ACC112 (cell line): ENCODE data around the gene SRPRB.

ENCODE experiments used
- H2AFZ ChIP-seq: fragments of 200-600 bp; sonication (generic); one replicate; pipeline ENCODE4 v1.6.0; 2017; ENCODE audit warnings: antibody characterized with exemption, low read length; ENCODE audit not compliant: unreplicated experiment
- H3K27ac ChIP-seq: fragments of 200-600 bp; sonication (generic); 2 replicates; pipeline ENCODE4 v1.5.1; 2014; ENCODE audit warnings: low read depth, mild to moderate bottlenecking, antibody characterized with exemption, low read length, moderate library complexity
- H3K27me3 ChIP-seq: fragments of 200-600 bp; sonication (generic); 2 replicates; pipeline ENCODE4 v1.6.1; 2014; ENCODE audit warnings: mild to moderate bottlenecking, antibody characterized with exemption, low read length, moderate library complexity, mixed read lengths; ENCODE audit not compliant: insufficient read depth
- H3K36me3 ChIP-seq: fragments of 200-600 bp; sonication (generic); 2 replicates; pipeline ENCODE4 v1.6.1; 2016; ENCODE audit warnings: mild to moderate bottlenecking, antibody characterized with exemption, low read length, moderate library complexity, mixed read lengths; ENCODE audit not compliant: insufficient read depth
- H3K4me1 ChIP-seq: fragments of 200-600 bp; sonication (generic); one replicate; pipeline ENCODE4 v1.6.1; 2016; ENCODE audit warnings: low read length, mixed read lengths; ENCODE audit not compliant: insufficient read depth, unreplicated experiment, control insufficient read depth
- H3K4me3 ChIP-seq: fragments of 200-600 bp; sonication (generic); 2 replicates; pipeline ENCODE4 v1.5.1; 2014; ENCODE audit warnings: mild to moderate bottlenecking, low read depth, low read length
- H3K79me2 ChIP-seq: fragments of 200-600 bp; sonication (generic); one replicate; pipeline ENCODE4 v1.6.0; 2016; ENCODE audit warnings: low read length; ENCODE audit not compliant: control insufficient read depth, unreplicated experiment, insufficient read depth

SRPRB gene

DNA sequence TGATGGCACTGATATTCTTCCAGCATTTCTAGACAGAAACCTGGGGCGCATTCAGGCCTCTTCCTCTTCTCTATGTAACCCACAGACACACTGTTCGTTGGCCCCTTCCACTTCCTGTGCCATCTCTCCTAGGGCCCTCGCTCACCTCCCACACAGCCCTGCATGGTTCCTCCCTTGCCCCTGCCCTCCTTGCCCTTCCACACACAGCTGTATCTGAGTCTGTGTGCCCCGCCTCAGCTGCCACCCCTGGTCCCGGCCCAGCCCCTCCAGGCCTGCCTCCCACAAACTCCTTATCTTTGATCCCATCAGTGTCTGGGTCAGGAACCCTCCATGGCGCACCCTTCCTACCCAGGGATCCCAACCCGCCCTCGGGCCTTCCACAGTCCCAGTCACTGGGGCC is 52.2 kb downstream of the SRPRB start:
- Histone ChIP-seq H2AFZ (no peak overlapping the region), H3K79me2 (no peaks in the 10 kb centered on the region), H3K36me3 (no peaks in the 10 kb centered on the region), H3K27ac (no peak overlapping the region), H3K4me1 (no peaks in the 10 kb centered on the region), H3K4me3 (no peak overlapping the region), H3K27me3 (no peaks in the 10 kb centered on the region)

DNA sequence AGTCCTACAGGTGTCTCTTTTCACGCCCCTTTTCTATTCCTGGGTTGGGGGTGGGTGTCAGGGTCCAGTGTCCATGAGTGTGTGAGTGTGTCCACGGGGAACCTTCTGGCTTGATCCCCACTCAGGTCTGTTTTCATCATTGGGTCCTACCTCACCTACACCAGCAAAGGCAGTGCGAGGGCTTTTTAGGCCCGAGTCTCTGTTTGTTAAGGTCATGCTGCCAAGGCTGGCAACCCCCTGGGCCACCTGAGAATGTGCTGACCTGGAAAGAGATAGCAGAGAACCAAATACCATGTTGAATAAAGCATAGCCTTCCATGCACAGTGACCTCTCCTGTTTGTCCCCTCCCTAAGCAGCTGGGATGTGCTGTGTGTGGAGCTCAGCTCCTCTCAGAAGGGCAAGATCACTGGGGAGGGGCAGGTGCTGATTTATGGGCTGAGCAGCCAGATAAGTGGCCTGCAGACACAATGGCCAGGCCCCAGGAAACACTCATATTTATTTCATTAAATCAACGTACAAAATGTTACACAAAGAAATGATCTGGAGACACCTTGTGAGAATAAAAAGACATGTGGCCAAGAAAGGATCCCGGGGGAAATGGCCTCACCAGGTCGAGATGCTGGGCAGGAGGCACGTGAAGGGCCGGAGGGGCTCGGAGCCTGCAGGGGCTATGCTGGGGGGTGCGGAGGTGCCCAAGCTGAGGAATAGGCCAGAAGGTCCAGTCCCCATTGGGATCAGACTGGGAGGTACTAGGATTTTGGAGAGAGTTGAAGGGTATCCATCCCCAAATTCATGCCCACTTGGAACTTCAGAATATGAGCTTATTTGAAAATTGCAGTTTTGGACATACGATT is 54.0 kb downstream of the SRPRB start:
- Histone ChIP-seq H3K79me2 (no peaks in the 10 kb centered on the region), H3K27me3 (no peaks in the 10 kb centered on the region), H3K4me1 (no peaks in the 10 kb centered on the region), H3K4me3 (no peak overlapping the region), H2AFZ (no peak overlapping the region), H3K36me3 (no peaks in the 10 kb centered on the region), H3K27ac (no peak overlapping the region)

DNA sequence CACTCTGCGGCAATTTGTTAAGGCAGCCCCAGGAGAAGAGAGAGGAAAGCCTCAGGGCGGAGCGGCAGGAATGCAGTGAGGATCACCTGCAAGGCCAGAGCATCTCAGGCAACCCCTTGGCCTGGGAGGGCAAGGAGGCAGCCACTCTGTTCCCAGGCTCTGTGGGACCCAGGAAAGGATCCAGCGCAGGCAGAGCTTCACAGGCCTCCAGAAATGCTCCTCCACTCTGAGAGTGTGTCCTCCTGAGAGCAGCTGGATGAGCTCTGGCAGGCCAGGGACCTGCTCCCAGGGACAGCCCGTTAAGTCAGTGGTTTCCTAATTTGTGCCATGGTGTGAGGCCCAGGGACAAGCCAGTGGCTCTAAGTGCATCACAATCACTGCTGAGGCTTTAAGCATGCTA is 54.9 kb downstream of the SRPRB start:
- Histone ChIP-seq H3K27me3 (no peaks in the 10 kb centered on the region), H3K4me1 (no peaks in the 10 kb centered on the region), H2AFZ (no peak overlapping the region), H3K27ac (no peak overlapping the region), H3K79me2 (no peaks in the 10 kb centered on the region), H3K36me3 (no peaks in the 10 kb centered on the region), H3K4me3 (no peak overlapping the region)

DNA sequence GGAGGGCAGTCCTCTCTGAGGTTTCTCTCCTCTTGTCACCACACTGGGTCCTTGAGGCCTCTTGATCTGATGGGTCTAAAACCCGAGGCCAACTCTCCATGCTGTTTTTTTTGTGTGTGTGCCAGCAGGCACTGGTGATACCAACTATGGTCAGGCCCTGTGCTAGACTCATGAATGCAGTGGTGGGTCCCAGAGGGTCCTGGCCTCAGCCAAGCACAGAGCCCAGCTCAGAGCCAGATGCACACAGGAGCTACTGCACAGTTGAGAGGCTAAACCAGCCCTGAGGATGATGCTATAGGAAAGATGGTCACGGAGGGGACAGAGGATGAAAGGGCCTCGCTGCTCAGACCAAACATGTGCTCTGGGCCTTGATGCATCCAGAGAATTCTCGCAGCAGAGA is 56.5 kb downstream of the SRPRB start:
- Histone ChIP-seq H3K27ac (no peak overlapping the region), H3K27me3 (no peaks in the 10 kb centered on the region), H3K36me3 (no peaks in the 10 kb centered on the region), H3K4me1 (no peaks in the 10 kb centered on the region), H3K4me3 (no peak overlapping the region), H2AFZ (no peak overlapping the region), H3K79me2 (no peaks in the 10 kb centered on the region)

DNA sequence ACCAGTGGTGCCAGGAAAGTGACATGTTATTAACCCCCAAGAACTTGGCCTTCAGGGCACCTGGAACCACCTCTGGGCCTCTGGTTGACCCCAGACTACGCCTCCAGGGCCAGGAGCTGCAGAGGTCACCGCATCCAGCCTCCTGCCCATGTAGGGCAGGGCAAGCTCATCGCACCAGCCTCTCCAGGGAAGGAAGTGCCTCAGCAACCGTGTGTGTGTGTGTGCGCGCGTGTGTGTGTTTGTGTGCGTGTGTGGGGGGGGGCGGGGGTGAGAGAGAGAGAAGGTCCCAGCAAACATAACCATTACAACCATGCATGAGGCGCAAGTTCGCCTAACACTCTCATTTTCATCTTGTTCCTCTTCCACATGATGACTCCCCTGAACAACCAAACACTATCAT is 58.3 kb downstream of the SRPRB start:
- H3K27ac ChIP-seq, result no peak overlapping the region
- no peaks in the 10 kb centered on the region for H3K4me1 ChIP-seq
- no peaks in the 10 kb centered on the region for H3K79me2 ChIP-seq
- H2AFZ ChIP-seq, result no peak overlapping the region
- no peaks in the 10 kb centered on the region for H3K27me3 ChIP-seq
- no peaks in the 10 kb centered on the region for H3K36me3 ChIP-seq
- no peak overlapping the region for H3K4me3 ChIP-seq

DNA sequence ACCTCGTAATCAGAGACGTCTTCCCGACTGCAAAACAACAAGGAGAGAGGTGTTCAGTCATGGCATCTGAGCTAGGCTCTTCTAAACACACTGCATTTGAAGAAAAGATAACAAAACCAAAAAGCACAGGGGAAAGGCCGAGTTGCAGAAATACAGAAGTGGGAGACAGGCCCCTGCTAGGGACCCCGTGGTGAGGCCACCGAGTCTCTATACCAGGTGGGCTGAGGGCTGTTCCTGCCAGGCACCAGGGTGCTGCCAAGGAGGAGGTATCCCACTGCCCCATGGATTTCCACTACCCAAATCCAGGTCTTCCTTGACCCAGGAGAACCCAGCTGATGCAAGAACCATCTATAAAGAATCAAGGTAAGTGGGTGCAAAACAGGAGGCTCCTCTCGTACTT is 59.0 kb downstream of the SRPRB start:
- Histone ChIP-seq H3K36me3 (no peaks in the 10 kb centered on the region), H3K4me1 (no peaks in the 10 kb centered on the region), H3K27me3 (no peaks in the 10 kb centered on the region), H3K27ac (no peak overlapping the region), H2AFZ (no peak overlapping the region), H3K79me2 (no peaks in the 10 kb centered on the region), H3K4me3 (no peak overlapping the region)

DNA sequence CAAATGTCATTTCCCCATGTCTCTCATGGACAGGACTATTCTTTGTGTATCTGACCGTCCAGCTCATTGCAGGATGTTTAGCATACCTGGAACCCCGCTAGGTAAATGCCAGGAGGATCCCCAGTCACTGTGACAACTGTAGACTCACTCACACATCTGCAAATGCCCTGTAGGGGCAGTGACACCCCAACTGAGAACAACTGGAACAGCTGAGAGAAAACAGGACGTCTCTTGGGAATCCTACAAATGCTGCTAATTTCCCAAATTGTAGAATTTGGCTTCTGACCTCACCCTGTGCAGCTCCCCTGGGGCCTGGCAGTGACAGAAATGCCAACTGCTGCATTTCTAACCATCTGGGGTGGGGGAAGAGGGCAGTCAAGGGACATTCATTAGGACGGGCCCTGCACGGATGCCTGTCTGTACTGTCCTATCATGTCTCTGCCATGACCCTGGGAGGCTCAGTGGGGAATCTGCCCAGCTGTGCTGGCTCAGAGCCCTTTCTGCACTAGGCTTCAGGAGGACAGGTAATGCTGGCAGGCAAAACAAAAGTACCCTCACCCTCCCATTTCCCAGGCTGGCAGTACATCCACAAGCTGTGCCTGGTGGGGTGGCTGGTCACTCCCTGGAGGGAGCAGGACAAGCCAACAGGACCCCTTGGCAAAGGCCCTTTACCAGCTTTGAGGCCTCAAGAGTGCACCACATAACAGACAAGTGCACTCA is 59.7 kb downstream of the SRPRB start:
- H3K4me3 ChIP-seq, result no peak overlapping the region

DNA sequence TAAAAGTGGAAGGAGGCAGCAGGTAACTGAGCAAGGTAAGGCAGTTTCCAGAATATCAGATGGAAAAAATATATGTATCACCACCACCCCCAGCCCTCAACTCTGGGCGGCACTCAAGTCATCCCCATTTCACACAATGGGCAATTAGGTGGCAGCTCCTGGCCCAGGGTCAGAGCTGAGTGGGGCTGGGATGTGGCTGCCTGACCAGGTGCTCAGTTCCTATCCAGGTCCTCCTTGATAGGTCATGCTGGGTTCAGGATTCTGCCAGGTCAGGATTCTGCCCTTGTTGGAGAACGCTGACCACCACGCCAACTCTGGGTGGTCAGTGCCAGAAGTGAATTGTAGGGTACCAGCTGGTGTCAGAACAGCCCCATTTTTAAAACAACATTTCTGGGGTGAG is 60.5 kb downstream of the SRPRB start:
- no peak overlapping the region for H3K4me3 ChIP-seq
- no peaks in the 10 kb centered on the region for H3K79me2 ChIP-seq
- no peaks in the 10 kb centered on the region for H3K4me1 ChIP-seq
- H3K27me3 ChIP-seq, result no peaks in the 10 kb centered on the region
- no peak overlapping the region for H2AFZ ChIP-seq
- no peaks in the 10 kb centered on the region for H3K36me3 ChIP-seq
- no peak overlapping the region for H3K27ac ChIP-seq

More for the DNA sequence above, 59.7 kb downstream of the SRPRB start:
- no peaks in the 10 kb centered on the region for H3K79me2 ChIP-seq
- H2AFZ ChIP-seq, result no peak overlapping the region
- no peaks in the 10 kb centered on the region for H3K4me1 ChIP-seq
- no peak overlapping the region for H3K27ac ChIP-seq
- no peaks in the 10 kb centered on the region for H3K27me3 ChIP-seq
- H3K36me3 ChIP-seq, result no peaks in the 10 kb centered on the region

DNA sequence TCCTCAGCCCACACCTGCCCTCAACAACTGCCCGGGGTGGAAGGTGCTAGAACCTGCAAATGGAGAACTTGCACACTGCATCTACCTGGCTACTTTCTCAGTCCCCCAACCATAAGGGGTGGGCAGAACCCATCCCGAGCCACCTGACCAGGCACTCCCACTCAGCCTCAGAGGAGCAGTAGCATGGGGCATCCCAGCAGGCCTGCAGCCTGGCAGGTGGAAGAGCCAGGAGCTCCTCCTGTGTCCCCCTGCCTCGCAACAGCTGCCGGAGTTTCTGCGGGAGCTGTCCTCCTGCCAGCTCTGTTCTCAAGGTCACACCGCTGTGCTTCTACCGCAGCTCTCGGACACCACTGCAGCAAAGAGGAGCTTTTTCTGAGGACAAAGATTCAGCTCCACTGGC is 62.6 kb downstream of the SRPRB start:
- Histone ChIP-seq H3K36me3 (no peaks in the 10 kb centered on the region), H3K4me1 (no peaks in the 10 kb centered on the region), H2AFZ (no peak overlapping the region), H3K27ac (no peak overlapping the region), H3K79me2 (no peaks in the 10 kb centered on the region), H3K4me3 (no peak overlapping the region), H3K27me3 (no peaks in the 10 kb centered on the region)

GRCh38 chr3:133868758-133869475 is 63.3 kb downstream of the SRPRB start:
- Histone ChIP-seq H3K4me1 (no peaks in the 10 kb centered on the region), H3K36me3 (no peaks in the 10 kb centered on the region), H3K27me3 (no peaks in the 10 kb centered on the region), H3K4me3 (no peak overlapping the region), H3K27ac (no peak overlapping the region), H2AFZ (no peak overlapping the region), H3K79me2 (no peaks in the 10 kb centered on the region)
